SKM-1 treated with dmso at 0.1 percent for 144 hours (cell line): ENCODE data around the gene CACNA2D3.

ENCODE experiments used
- DNase-seq: peaks from one replicate; lab custom pipeline; 2025; ENCODE audit not compliant: unreplicated experiment; lab: John Stamatoyannopoulos, UW

CACNA2D3 gene

GRCh38 chr3:54126551-54126950, 4.2 kb downstream of the CACNA2D3 start:
- DNase-seq = no peak

- no peak for DNase-seq
These were observed 5.2 kb downstream of the CACNA2D3 start for GRCh38 chr3:54127499-54128056.

- no peak for DNase-seq
These were observed 8.8 kb downstream of the CACNA2D3 start for GRCh38 chr3:54131026-54131605.

GRCh38 chr3:54131890-54132289, 9.5 kb downstream of the CACNA2D3 start:
- DNase-seq = no peak

- DNase-seq = no peak
These were observed 10.3 kb downstream of the CACNA2D3 start for GRCh38 chr3:54132685-54133084.

GRCh38 chr3:54133196-54133595, 10.8 kb downstream of the CACNA2D3 start:
- DNase-seq = no peak

GRCh38 chr3:54134155-54134554, 11.8 kb downstream of the CACNA2D3 start:
- DNase-seq = no peak

- DNase-seq = no peak
These were observed 12.4 kb downstream of the CACNA2D3 start for GRCh38 chr3:54134713-54135112.

GRCh38 chr3:54137311-54137710, 15.0 kb downstream of the CACNA2D3 start:
- no peak for DNase-seq

- DNase-seq = no peak
These were observed 16.7 kb downstream of the CACNA2D3 start for GRCh38 chr3:54138937-54139547.

GRCh38 chr3:54139630-54140029, 17.3 kb downstream of the CACNA2D3 start:
- no peak for DNase-seq

GRCh38 chr3:54144284-54144683, 21.9 kb downstream of the CACNA2D3 start:
- no peak for DNase-seq

GRCh38 chr3:54146506-54147239, 24.3 kb downstream of the CACNA2D3 start:
- no peak for DNase-seq

- no peak for DNase-seq
These were observed 28.6 kb downstream of the CACNA2D3 start for GRCh38 chr3:54150864-54151467.

- DNase-seq = no peak
These were observed 31.1 kb downstream of the CACNA2D3 start for GRCh38 chr3:54153477-54153876.

- DNase-seq = no peak
These were observed 35.5 kb downstream of the CACNA2D3 start for GRCh38 chr3:54157860-54158259.

- DNase-seq = no peak
These were observed 37.6 kb downstream of the CACNA2D3 start for GRCh38 chr3:54159917-54160316.

- no peak for DNase-seq
These were observed 41.1 kb downstream of the CACNA2D3 start for GRCh38 chr3:54163441-54163840.

- DNase-seq = no peak
These were observed 42.0 kb downstream of the CACNA2D3 start for GRCh38 chr3:54164192-54164975.

GRCh38 chr3:54165865-54166264, 43.5 kb downstream of the CACNA2D3 start:
- no peak for DNase-seq

GRCh38 chr3:54167999-54168398, 45.6 kb downstream of the CACNA2D3 start:
- DNase-seq = no peak
